Cardiac fibroblast (primary cell): Measurements from ENCODE around the gene NAT14.

Source experiments
- DNase-seq, 2 donors: peaks; one replicate each; pipeline versions ENCODE4 v3.0.0 to v3.0.0-alpha.2; 2010; ENCODE audit warnings: low read depth in 2 of 2
- H3K4me3 ChIP-seq, 2 donors: replicated peaks in 1 of 2; 1 replicate in 1 of 2; 2 replicates in 1 of 2; pipeline ENCODE4 v1.5.1; 2011; ENCODE audit warnings: low read depth in 2 of 2, low read length in 2 of 2, mild to moderate bottlenecking in 2 of 2, moderate library complexity in 1 of 2
- CTCF ChIP-seq: IDR thresholded peaks from one replicate; pipeline ENCODE4 v1.5.1; 2011; ENCODE audit warnings: low read depth, mild to moderate bottlenecking, low read length, inconsistent platforms

NAT14 gene

GRCh38 chr19:55464039-55464661 lies 20.8 kb upstream of the NAT14 start:
- TF ChIP-seq CTCF: no peak
- no peak for DNase-seq
- H3K4me3 ChIP-seq: no peak overlapping the region

DNA sequence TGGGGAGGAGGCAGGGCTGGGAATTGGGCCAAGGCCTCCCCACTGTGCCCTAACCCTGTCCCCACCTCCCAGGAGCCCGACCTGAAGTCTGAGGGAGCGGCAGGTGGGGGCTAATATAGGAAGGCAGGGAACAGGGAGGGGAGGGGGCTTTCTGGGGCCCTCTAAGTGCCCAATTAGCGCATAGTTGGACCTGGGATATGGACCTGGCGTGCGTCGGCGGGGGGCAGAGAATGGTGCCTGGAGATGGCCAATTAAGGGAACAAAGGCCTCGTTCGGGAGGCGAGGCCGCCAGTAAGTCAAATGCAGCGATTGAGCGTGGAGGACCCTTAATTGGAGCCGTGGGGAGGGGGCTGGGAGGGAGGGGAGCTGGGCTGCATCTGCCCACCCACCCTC lies 20.3 kb upstream of the NAT14 start, which contains the start of gene C19orf85:
C19orf85 (minus strand) TSS at position 90 of the 393 bp plus-strand sequence. CDS start 197 bp downstream, outside the sequence.
- no peak for TF ChIP-seq CTCF
- H3K4me3 ChIP-seq: no peak within 1 kb of the TSS
- DNase-seq: no peak

DNA sequence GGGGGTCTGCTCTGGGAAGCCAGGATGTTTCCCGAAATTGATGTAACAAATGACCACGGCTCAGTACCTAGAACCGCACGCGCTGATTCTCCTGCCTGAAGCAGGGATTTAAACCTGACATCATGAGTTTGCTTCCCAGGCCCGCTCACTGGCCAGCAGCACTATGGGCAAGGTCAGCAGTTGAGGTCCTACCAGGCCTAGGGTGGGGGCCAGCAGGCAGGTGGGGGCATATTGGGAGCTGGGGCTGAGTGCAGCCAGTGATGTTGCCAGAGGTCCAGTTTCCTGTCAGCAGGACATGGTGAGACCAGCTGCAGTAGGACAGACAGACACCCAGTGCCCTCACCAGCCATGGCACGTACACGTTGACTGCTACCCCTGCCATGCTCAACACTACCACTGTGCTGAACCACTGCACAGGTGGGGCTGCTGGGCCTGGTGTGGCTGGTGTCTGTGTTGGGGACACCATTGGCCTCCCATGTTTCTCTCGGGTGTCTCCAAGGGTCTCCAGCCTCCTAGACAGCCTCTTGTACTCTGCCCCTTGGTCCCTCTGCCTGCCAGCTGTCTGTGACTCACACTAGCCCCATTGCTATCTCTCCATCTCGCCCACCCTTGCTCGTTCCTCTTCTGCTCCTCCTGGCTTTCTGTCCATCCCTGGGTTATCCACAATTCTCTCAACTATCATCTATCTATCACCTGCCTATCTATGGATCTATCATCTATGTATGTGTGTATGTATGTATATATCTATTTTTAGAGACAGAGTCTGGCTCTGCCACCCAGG lies 19.3 kb upstream of the NAT14 start:
- H3K4me3 ChIP-seq: no peak overlapping the region
- no peak for TF ChIP-seq CTCF
- DNase-seq: no peak

- no peak for DNase-seq
Measured at GRCh38 chr19:55466241-55466614, 18.8 kb upstream of the NAT14 start.

GRCh38 chr19:55467236-55468053 lies 17.5 kb upstream of the NAT14 start:
- H3K4me3 ChIP-seq: no peak overlapping the region
- TF ChIP-seq CTCF: peak; percentile 65
- DNase-seq: peak; percentile 84 to 89

More at GRCh38 chr19:55466241-55466614, 18.8 kb upstream of the NAT14 start:
- no peak for TF ChIP-seq CTCF
- no peak overlapping the region for H3K4me3 ChIP-seq

DNA sequence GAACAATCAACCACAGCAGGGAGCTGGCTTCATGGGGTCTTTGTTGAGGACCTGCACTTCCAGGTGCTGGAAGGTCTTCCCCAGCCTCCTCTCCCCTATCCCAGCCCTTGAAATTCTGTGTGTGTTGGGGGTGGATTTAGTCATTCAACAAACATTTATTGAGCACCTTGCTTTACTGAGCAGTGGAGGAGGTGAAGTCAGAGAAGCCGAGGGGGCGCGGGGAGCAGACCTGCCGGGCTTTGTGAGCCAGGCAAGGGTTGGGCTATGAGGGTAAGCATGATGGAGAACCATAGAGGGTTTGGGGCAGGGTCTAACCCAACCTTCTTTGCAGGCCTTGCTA lies 17.0 kb upstream of the NAT14 start:
- no peak for TF ChIP-seq CTCF
- no peak overlapping the region for H3K4me3 ChIP-seq
- no peak for DNase-seq
